Loucy (cell line): ENCODE data around the gene TTYH2.
A peak's percentile ranks its signal among the peaks of the same experiment; 100 is the strongest.

Experiments used
- CTCF ChIP-seq: fragments of 200-600 bp; sonication (generic); conservative IDR thresholded peaks from 2 replicates; pipeline ENCODE4 v1.5.1; 2014; ENCODE audit warnings: mild to moderate bottlenecking, antibody characterized with exemption, low read length
- EZH2phosphoT487 ChIP-seq: fragments of 200-600 bp; IDR thresholded peaks from 2 replicates; pipeline ENCODE4 v1.6.1; 2018; ENCODE audit warnings: antibody characterized with exemption, mild to moderate bottlenecking, moderate library complexity, borderline replicate concordance

DNA sequence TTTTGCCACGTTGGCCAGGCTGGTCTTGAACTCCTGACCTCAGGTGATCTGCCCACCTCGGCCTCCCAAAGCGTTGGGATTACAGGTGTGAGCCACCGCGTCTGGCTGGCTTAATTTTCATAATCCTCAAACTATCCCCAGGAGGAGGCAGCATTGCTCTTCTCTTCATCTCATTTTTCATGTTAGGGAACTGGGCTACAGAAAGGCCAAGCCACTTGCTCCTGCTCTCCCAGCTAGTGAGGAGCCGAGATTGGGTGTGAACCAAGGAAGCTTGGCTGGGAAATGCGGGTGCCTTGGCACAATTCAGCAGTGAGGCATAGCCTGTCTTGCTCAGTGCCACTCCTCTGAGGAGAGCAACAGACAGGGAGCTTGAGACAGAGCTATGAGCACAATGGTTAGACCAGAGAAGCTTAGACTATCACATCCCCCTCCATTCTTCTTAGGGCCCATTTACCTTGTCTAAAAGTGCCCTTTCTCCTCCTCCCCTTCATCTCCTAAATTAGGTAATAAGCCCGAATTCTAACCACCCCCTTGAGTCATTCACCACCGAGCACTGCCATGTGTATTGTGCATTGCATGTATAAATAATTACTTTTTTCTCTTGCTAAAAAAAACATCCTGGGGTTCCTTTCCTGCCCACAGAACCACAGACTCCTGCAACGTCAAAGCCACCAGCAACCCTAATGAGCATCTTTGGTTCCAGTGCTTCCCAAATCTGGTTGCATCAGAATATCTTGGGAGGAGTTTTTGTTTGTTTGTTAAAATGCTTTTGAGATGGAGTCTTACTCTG, 92.7 kb downstream of the TTYH2 start:
- TF ChIP-seq CTCF (peak; percentile 29), EZH2phosphoT487 (no peak)
